ENCODE measurements around the gene NACC1.

DNA sequence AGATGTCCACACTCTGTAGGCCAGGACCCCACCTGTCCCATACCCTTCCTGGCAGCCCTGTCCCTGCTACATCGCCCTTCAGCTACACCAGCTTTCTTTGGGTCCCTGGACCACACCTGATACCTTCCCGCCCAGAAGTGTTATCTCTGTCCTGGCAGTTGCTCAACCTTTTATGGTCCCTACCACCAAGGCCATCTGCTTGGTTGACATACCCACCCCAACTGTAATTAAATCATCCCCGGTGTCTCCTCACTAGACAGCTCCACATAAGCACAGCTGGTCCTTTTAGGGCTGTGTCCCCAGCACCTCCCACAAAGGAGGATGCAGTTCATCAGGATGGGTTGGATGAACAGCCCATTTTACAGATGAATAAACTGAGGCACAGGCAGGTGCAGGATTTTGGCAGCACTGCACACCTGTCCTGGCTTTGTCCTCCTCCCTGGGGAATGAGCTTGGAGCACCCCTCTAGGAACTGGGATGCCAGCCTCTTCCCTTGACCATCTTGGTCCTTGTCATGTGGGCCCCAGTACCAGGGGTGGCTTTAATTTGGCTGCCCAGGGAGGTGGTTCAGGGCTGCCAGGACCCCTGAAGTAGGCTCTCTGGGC, 12.9 kb downstream of the NACC1 start:
- TF ChIP-seq, protein P1, sequence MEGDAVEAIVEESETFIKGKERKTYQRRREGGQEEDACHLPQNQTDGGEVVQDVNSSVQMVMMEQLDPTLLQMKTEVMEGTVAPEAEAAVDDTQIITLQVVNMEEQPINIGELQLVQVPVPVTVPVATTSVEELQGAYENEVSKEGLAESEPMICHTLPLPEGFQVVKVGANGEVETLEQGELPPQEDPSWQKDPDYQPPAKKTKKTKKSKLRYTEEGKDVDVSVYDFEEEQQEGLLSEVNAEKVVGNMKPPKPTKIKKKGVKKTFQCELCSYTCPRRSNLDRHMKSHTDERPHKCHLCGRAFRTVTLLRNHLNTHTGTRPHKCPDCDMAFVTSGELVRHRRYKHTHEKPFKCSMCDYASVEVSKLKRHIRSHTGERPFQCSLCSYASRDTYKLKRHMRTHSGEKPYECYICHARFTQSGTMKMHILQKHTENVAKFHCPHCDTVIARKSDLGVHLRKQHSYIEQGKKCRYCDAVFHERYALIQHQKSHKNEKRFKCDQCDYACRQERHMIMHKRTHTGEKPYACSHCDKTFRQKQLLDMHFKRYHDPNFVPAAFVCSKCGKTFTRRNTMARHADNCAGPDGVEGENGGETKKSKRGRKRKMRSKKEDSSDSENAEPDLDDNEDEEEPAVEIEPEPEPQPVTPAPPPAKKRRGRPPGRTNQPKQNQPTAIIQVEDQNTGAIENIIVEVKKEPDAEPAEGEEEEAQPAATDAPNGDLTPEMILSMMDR (IDR thresholded peaks at IDR 0.05), result no peak
- TF ChIP-seq POLR2A (IDR thresholded peaks at IDR 0.05) (no peak), EP300 (IDR thresholded peaks at IDR 0.05) (no peak)

All from stomach (tissue), 4 donors.